ENCODE data around the gene DCAF17.

GRCh38 chr2:171432969-171433762, 860 bp upstream of the DCAF17 start:
- no peak for TF ChIP-seq POLR2A (IDR thresholded peaks at IDR 0.05)
- no peak for TF ChIP-seq CTCF (IDR thresholded peaks at IDR 0.05)
- TF ChIP-seq POLR2AphosphoS5 (IDR thresholded peaks at IDR 0.05): no peak
- no peak for TF ChIP-seq EP300 (IDR thresholded peaks at IDR 0.05)

Measured in sigmoid colon (tissue), 4 donors.